GM18520 (cell line): Measurements from ENCODE around the gene IFITM5.

ENCODE experiments used
- ATAC-seq: cut with Tn5 transposase; IDR thresholded peaks from one replicate; pipeline ENCODE4 v1.9.1; 2021; ENCODE audit not compliant: unreplicated experiment

Gene IFITM5

DNA sequence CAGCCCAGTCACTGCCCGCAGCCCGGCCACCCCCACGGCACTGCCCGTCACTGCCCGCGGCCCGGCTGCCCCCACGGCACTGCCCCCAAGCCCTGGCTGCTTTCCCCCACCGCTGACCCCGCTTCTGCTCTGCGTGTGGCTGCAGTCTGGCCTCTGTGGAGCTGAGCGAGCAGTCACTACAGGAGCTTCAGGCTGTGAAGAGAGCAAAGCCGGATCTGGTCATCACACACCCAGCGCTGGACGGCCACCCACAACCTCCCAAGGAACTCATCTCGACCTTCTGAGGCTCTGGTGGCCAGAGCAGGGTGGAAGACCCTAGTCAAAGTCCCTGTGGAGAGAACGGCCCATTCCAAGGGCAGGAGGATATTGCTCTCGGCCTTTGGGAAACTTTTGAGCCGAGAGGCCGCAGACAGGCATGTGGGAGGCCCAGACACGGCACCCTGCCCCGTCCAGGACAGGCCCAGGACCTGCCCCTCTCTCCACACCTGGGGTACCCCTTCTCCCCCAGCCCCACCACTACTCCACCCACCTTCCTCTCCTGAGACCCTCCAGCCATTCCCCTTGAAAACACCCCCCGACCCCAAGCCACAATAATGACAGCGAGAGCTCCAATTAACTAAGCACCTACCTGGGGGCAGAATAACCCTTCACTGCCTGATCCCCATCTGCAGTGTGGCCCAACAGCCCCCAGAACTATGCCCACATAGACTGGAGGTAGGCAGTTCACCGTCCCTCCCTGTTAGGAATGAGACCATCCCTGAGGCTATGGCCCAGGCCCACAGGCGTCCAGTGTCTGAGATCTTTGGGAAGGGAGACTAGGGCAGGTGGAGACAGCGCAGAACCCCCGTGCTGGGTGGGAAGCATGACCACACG lies 14.1 kb downstream of the IFITM5 start:
- ATAC-seq: no peak

DNA sequence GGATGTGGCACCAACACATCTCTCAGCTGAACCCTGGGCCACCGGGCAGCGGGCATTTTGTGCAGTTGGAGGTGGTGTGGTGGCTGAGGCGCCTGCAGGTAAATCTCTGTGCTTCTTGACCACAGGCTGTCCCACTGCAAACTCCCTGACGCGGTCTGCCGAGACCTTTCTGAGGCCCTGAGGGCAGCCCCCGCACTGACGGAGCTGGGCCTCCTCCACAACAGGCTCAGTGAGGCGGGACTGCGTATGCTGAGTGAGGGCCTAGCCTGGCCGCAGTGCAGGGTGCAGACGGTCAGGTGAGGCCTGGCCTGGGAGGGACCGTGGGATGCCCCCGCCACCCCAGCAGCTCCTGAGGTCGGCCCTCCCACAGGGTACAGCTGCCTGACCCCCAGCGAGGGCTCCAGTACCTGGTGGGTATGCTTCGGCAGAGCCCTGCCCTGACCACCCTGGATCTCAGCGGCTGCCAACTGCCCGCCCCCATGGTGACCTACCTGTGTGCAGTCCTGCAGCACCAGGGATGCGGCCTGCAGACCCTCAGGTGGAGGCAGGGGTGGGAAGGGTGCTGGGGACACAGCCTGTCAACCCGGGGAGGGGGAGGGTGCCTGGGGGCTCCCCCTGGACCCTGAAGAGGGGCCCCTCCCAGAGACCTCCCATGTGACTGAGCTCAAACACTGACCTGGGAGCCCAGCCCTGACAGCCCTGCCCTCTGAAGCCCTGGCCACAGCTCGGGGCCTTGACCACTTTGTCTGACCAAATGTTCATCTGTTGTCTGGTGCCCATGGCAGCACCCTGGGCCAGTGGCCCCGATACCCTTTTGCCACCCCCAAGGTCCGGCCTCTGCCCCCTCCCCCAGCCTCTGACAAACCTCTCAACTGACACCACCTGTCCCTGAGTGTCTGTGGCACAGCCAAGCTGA lies 15.0 kb downstream of the IFITM5 start:
- ATAC-seq: no peak

DNA sequence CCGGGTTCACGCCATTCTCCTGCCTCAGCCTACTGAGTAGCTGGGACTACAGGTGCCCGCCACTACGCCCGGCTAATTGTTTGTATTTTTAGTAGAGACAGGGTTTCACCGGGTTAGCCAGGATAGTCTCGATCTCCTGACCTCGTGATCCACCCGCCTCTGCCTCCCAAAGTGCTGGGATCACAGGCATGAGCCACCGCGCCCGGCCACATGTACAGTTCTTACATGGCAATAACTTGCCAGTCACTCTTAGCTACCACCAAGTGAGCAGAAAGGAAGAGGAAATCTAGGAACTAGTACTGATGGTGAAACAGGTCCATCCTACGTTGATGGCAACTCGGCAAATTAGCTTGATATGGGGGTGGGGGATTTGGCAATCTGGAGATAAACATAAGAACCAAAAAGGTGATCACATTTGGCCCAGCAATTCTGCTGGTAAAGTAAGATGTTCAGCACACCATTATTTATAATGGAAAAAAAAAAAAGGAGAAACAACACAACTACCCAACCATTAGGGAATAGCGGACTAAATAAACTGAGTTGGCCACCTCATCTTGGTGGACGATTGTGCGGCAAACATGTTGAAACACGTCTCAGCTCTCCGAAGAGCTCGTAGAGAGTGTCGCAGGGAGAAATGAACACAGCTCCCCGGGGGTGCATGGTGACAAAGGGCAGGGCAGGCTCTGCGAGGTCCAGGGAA lies 15.8 kb downstream of the IFITM5 start:
- ATAC-seq: no peak

DNA sequence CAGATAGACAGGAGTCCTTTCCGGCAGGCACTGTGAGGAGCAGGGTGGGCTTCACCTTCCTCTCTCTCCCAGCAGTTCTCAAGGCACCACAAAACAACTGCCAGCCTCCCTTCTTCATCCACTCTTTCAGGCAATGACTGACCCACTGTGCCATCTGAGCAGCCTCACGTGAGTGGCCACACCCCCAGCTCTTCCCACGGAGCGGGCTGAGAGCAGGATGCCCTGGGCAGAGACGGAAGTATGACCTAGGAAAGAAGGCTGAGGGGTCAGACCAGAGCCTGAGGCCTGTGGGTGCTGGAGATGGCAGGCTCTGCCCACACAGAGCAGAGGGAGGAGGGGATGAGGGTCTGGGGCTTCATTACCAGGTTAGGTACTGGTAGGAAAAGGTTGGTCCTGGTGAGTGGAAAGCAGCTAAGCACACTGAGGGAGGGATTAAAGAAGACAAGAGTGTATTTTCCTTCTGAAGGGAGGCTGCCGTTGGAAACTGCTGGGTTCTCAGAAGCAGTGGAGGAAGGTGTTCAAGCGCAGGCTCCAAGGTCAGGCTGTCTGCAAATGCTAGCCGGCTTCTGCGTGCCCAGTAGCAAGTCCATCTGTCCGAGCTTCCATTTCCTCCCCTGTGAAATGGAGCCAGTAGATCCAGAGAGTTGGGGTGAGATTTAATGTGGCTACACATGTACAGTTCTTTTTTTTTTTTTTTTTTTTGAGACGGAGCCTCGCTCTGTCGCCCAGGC lies 16.5 kb downstream of the IFITM5 start:
- ATAC-seq: no peak

DNA sequence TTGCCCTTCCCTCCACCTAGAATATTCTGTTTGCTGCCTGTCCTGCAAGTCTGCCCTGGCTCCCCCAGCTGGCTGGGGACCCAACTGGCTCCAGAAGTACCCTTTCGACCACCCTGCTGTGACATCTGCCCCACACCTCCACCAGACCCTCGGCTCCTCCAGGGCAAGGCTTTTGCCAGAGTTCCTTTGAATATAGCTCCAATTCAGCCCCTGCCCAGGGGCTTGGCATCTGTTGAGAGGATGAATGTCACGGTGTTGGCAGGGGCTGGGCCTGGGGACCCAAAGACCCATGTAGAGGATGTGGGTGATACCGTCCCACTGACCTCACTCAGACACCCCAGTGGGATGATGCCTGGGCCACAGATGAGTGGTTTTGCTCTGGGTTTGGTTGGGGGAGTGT lies 17.2 kb downstream of the IFITM5 start:
- no peak for ATAC-seq

DNA sequence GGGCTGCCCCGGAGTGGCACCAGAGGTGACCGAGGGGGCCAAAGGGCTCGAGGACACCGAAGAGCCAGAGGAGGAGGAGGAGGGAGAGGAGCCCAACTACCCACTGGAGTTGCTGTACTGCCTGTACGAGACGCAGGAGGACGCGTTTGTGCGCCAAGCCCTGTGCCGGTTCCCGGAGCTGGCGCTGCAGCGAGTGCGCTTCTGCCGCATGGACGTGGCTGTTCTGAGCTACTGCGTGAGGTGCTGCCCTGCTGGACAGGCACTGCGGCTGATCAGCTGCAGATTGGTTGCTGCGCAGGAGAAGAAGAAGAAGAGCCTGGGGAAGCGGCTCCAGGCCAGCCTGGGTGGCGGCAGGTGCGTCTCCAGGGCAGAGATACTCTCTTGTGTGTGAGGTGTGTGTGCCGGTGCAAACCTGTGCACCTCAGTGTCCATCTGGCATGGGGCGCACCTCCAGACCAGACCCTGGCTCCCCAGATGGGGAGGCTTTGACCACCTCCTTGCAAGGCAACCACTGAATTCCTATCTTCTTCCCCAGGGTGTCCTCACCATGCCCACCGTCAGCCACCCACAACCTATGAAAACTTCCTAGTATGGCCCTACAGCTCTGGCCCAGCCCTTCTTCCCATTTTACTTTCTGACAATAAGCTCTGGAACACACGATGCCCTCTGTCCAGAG lies 17.7 kb downstream of the IFITM5 start:
- no peak for ATAC-seq

DNA sequence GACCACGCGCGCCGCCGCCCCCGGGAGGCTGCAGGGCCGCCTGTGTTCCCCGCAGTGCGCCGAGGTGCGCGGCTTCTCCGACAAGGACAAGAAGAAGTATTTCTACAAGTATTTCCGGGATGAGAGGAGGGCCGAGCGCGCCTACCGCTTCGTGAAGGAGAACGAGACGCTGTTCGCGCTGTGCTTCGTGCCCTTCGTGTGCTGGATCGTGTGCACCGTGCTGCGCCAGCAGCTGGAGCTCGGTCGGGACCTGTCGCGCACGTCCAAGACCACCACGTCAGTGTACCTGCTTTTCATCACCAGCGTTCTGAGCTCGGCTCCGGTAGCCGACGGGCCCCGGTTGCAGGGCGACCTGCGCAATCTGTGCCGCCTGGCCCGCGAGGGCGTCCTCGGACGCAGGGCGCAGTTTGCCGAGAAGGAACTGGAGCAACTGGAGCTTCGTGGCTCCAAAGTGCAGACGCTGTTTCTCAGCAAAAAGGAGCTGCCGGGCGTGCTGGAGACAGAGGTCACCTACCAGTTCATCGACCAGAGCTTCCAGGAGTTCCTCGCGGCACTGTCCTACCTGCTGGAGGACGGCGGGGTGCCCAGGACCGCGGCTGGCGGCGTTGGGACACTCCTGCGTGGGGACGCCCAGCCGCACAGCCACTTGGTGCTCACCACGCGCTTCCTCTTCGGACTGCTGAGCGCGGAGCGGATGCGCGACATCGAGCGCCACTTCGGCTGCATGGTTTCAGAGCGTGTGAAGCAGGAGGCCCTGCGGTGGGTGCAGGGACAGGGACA lies 18.4 kb downstream of the IFITM5 start:
- ATAC-seq: no peak

DNA sequence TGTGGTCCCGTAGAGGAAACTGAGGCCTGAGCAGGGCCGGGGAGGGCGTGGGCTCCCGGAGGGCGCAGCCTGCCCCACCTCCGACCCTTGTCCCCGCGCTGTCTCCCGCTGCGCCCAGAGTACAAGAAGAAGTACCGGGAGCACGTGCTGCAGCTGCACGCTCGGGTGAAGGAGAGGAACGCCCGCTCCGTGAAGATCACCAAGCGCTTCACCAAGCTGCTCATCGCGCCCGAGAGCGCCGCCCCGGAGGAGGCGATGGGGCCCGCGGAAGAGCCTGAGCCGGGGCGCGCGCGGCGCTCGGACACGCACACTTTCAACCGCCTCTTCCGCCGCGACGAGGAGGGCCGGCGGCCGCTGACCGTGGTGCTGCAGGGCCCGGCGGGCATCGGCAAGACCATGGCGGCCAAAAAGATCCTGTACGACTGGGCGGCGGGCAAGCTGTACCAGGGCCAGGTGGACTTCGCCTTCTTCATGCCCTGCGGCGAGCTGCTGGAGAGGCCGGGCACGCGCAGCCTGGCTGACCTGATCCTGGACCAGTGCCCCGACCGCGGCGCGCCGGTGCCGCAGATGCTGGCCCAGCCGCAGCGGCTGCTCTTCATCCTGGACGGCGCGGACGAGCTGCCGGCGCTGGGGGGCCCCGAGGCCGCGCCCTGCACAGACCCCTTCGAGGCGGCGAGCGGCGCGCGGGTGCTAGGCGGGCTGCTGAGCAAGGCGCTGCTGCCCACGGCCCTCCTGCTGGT lies 19.2 kb downstream of the IFITM5 start:
- ATAC-seq: no peak

DNA sequence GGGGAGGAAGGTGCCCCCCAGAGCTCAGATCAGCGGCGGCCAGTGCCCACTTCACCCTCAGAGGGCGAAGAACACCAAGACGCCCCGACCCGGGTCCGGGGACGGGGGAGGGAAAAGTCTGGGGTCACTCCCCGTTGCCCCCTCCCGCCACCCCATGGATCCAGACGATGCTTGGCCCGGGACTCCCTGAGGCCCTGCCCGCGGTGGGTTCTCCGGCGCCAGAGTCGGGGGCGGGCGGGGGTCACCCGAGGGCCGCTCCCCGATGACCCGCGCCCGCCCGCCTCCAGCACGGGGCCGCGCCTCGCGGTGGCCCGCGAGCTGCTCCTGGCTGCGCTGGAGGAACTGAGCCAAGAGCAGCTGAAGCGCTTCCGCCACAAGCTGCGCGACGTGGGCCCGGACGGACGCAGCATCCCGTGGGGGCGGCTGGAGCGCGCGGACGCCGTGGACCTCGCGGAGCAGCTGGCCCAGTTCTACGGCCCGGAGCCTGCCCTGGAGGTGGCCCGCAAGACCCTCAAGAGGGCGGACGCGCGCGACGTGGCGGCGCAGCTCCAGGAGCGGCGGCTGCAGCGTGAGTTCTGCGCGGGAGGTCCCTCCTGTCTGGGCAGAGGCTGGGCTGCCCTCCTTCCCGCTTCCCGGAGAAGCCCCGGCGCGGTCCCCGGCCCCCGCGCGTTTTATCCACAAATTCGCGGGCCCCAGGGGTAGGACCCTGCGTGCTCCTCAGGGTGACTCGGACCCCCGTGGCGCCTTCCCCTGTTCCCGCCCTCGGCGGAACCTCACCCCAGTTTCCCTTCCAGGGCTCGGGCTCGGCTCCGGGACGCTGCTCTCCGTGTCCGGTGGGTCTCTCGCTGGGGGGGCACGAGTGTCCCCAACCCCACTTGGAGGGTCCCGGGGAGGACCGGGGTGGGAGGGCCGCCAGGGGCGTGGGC lies 20.0 kb downstream of the IFITM5 start:
- ATAC-seq: no peak

DNA sequence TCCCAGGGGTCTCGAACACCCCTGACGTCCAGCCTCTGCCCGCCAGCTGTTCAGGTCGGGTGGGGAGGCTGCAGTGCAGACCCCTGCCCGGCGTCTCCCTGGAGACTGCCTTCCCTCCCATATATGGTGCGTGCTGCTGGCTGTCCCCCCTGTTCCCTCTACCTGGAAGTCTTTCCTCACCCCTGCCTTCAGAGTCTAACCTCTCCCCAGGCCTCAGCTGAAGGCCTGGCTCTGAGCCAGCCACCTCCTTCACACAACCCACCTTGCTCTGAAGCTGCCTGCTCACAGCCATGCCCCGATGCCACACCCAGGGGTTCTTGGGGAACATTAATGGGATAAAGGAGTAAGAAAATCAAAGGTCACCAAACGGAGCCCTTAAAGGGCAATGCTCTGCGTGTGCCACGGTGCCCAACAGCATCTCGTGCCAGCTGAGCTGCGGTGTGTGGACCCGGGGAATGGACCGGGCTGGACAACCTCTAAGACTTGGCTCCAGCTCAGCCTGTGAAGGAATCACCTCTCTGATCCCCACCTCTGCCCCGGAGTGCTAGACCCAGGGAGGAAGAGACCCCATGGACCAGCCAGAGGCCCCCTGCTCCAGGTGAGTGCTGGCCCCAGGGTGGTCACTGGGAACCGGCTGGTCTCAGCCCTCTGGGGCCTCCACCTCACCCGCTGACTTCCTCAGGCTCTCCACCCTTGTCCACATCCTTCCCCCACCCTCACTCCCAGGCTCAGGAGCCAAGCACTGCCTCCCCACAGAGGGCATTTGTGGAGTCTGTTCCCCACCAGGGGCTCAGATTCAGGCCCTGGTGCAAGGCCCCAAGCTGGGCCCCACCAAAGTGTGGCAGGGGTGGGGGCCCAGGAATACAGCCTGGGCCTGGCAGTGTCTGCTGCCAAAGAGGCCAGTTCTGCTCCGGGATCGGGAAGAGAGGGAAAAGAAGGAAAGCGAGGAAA lies 21.1 kb downstream of the IFITM5 start, which contains the start of gene NLRP6:
TSS of gene NLRP6 (plus strand) at position 407 of the 951 bp plus-strand sequence. CDS start at position 570, 163 bp downstream.
- no peak for ATAC-seq

DNA sequence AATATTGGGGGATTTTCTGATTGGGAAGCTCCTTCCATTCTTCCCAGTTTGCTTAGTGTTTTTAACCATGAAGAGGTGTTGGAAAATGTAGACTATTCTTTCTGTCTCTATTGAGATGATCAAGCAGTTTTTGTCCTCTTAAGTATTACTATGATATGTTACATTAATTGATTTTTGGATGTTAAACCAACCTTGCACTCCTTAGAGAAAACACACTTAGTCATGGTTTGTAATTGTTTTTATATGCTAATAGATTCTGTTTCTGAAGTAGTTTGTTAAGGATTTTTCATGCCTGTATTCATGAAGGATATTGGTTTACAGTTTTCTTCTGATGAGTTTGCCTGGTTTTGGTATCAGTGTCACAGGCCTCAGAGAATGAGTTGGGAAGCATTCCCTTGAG lies 23.1 kb downstream of the IFITM5 start:
- no peak for ATAC-seq

DNA sequence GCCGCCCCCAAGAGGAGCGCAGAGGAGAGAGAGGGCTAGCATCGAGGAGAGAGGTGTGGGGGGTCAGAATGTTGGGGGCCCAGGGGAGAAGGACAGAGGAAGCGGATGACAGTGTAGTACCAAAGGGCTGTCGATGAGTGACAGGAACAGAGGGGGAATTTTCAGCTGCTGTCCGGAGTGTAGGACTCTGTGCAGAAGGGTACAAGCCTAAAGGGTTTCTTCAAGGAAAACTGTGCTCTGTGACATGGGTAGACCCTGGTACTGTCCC lies 26.5 kb downstream of the IFITM5 start:
- no peak for ATAC-seq

DNA sequence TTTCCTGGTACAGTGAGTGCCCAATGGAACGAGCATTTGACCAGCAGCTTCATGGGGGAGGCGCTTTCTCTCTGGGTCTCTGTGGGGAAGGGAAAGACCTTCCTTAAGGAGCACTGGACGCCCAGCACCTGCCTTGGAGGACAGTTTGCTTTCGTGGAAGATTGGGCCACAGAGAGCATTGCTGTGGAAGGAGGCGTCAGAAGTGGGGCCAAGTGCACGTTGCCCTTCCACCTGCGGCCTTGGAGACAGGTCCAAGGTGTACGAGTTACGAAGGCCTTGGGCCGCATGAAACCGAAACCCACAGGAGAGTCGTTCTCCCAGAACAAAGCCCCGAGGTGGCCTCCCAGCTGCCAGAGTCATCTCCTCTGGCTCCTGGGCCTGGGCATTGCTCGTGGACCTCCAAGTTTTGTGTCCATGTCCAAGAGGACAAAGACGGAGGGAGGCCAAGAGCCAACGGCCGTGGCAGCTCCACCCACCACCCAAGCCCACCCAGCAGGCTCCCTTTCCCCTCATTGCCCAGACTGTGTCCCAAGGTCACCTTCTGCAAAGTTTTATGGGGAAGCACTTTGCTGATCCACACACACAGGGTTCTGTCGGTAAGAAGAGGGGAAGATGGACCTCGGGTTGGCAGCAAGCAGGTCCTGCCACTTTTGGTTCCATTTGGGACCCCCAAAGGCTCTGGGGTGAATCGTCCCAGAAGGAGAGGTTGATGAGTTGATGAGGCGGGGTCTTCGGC lies 27.0 kb downstream of the IFITM5 start:
- no peak for ATAC-seq

DNA sequence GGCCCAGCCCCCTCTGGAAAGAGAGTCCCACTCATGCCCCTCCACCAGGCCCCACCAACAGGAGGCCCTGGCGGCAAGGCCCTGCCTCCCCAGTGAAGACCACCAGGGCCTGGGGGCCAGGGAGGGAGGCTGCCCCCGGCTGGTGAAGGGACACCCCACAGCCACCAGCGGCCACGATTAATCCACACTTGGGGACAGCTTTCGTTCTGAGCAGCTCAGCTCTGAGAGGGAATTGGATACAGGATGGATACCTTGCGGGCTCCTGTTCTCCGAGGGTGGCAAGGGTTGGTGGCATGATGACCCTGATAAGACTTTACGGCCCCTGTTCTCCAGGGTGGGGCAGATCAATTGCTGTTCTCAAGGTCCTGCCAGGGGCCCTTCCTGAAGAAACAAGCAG lies 28.0 kb downstream of the IFITM5 start:
- ATAC-seq: no peak

DNA sequence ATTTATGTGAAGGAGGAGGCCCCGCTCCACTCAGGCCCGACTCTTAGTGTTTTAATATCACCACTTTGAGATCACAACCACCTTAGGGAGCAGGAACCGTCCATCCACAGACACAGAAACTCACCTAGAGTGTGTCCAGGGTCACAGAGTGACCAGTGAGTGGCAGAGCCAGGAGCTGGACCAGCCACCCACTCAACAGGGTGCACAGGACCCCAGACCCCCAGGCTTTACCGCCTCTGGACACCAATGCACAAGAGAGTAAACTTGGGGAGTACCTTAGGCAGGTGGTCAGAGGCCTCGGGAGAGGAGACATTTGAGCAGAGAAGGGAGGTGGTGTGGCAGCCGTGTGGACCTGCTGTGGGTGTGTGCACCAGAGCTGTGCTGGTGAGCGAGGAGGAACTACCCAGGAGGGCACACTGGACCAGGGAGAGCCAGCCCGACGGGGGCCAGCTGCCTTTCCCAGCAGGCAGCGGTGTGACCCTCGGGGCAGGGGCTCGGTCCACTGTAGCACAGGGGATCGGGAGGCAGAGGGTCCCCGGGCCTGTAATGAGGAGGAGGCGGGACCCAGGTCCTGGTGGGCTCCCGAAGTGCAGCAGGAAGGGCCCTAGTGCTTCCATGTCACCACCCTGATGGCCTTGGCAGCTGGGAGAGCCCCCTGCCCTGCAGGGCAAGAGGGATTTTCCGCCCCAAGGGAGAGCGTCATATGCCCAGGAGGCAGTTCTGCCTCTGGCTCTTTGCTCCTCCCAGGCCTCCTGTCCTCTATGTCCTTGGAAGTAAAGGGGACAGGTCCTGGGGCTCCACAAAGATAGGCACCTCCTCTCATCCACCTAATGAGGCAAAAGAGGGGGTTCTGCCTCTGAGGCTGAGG lies 28.6 kb downstream of the IFITM5 start:
- no peak for ATAC-seq
